Measurements from ENCODE around the gene METTL24. TPM values are rescaled to one million over a fixed set of nuclear protein-coding genes. Genes with fewer than 3 reads are reported as not detected.

METTL24 gene
- total and polyA plus RNA-seq, 10 of the 15 experiments (the other 5 are each of a cell fraction or from before 2014, with no cell fraction given), result 0.20 TPM; not detected in 9

DNA sequence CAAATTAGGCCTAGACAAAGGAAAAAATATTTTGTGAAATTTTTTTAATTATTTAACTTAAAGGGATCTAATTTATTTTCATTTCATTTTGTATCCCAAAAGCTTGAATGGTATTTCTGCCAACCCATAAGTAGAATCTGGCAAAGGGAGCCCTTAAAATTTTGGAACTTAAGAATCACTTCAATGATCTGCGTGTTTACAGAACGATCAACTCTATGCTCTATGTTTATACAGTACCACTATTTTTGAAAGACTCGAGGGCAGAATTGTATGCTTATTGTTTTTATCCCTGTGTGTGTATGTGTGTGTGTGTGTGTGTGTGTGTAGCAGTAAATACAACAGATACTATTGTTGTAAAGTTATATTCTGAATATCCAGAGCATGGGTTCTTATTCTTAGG is 39.2 kb downstream of the METTL24 start (continued):
- TF ChIP-seq, protein P1, sequence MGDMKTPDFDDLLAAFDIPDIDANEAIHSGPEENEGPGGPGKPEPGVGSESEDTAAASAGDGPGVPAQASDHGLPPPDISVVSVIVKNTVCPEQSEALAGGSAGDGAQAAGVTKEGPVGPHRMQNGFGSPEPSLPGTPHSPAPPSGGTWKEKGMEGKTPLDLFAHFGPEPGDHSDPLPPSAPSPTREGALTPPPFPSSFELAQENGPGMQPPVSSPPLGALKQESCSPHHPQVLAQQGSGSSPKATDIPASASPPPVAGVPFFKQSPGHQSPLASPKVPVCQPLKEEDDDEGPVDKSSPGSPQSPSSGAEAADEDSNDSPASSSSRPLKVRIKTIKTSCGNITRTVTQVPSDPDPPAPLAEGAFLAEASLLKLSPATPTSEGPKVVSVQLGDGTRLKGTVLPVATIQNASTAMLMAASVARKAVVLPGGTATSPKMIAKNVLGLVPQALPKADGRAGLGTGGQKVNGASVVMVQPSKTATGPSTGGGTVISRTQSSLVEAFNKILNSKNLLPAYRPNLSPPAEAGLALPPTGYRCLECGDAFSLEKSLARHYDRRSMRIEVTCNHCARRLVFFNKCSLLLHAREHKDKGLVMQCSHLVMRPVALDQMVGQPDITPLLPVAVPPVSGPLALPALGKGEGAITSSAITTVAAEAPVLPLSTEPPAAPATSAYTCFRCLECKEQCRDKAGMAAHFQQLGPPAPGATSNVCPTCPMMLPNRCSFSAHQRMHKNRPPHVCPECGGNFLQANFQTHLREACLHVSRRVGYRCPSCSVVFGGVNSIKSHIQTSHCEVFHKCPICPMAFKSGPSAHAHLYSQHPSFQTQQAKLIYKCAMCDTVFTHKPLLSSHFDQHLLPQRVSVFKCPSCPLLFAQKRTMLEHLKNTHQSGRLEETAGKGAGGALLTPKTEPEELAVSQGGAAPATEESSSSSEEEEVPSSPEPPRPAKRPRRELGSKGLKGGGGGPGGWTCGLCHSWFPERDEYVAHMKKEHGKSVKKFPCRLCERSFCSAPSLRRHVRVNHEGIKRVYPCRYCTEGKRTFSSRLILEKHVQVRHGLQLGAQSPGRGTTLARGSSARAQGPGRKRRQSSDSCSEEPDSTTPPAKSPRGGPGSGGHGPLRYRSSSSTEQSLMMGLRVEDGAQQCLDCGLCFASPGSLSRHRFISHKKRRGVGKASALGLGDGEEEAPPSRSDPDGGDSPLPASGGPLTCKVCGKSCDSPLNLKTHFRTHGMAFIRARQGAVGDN (IDR thresholded peaks at IDR 0.05), result no peak
- TF ChIP-seq EZH2 (IDR thresholded peaks at IDR 0.05; ENCODE audit: borderline replicate concordance, control insufficient read depth, low read depth, low read length) (no peak), NR2F1 (conservative IDR thresholded peaks at IDR 0.05) (no peak), SREBF1 (IDR thresholded peaks at IDR 0.05; ENCODE audit: low read length) (no peak), IRF4 (IDR thresholded peaks at IDR 0.05; ENCODE audit: low read depth, low read length) (no peak), IKZF1 (conservative IDR thresholded peaks at IDR 0.05) (no peak), BCL11A (IDR thresholded peaks at IDR 0.05; ENCODE audit: low read depth, low read length) (no peak), STAT3 (IDR thresholded peaks at IDR 0.05; ENCODE audit: low read depth, low read length) (no peak)

DNA sequence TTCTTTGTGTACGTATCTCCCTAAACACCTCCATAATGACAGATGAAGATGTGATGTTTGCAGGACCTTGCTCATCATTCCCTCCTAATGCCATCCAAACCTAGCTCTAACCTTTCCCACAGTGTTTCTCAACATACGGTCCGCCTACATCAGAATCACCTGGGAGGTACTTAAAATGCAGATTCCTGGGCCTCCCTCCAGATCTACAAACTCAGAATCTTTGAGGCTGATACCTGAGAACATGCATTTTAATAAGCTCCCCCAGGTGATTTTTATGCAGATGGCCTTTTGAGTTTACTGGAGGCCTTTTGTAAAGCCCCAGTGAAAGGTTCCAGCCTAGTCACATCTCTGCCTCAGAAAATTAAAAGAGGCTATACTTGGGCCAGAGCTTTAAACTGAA is 40.5 kb downstream of the METTL24 start:
- Histone ChIP-seq H3K4me1 (ENCODE audit: control insufficient read depth, insufficient read depth, low read length) (no peaks in the 10 kb centered on the region), H3K4me3 (no peak overlapping the region), H3K36me3 (ENCODE audit: control insufficient read depth in 2 of 2, insufficient read depth in 2 of 2, low read length in 1 of 2) (no peaks in the 10 kb centered on the region), H3K27me3 (replicated peaks in 1 of 2; ENCODE audit: control insufficient read depth in 2 of 2, insufficient read depth in 2 of 2, low read length in 1 of 2) (no peaks in the 10 kb centered on the region), H3K79me2 (ENCODE audit: control insufficient read depth, insufficient read depth, low read length) (no peaks in the 10 kb centered on the region), H3K9me3 (replicated peaks; ENCODE audit: control insufficient read depth, insufficient read depth, low read length) (no peaks in the 10 kb centered on the region), H2AFZ (ENCODE audit: control insufficient read depth, low read depth, low read length) (no peak overlapping the region), H3K4me2 (ENCODE audit: control insufficient read depth, insufficient read depth) (no peak overlapping the region), H3K27ac (ENCODE audit: control insufficient read depth, insufficient read depth) (no peak overlapping the region), H3K9ac (ENCODE audit: control insufficient read depth, insufficient read depth, low read length) (no peak overlapping the region), H4K20me1 (ENCODE audit: control insufficient read depth, insufficient read depth) (no peaks in the 10 kb centered on the region)
- BruUV-seq (replicated peaks), result no TSS peak
- RAD21 ChIA-PET (ENCODE audit: unreplicated experiment), result no interaction called here
- DNase-seq (ENCODE audit: low read depth, low spot score) (no peak), ATAC-seq (no peak), FAIRE-seq (no peak)
- in situ Hi-C loops (cut with MboI) (no loop called here), intact Hi-C loops (cut with micrococcal nuclease; ENCODE audit: unreplicated experiment) (no loop called here)
- POLR2A ChIA-PET, result interaction anchor here (0.7 kb wide), 1 partner anchor 730 kb away, joined by 3 read pairs; no protein-coding TSS in a partner anchor
- TF ChIP-seq, protein P2, sequence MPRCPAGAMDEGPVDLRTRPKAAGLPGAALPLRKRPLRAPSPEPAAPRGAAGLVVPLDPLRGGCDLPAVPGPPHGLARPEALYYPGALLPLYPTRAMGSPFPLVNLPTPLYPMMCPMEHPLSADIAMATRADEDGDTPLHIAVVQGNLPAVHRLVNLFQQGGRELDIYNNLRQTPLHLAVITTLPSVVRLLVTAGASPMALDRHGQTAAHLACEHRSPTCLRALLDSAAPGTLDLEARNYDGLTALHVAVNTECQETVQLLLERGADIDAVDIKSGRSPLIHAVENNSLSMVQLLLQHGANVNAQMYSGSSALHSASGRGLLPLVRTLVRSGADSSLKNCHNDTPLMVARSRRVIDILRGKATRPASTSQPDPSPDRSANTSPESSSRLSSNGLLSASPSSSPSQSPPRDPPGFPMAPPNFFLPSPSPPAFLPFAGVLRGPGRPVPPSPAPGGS (IDR thresholded peaks at IDR 0.05; ENCODE audit: borderline replicate concordance, insufficient read depth, low read depth, low read length, poor library complexity, severe bottlenecking), result no peak
- TF ChIP-seq DPF2 (IDR thresholded peaks at IDR 0.05) (no peak), SIX5 (IDR thresholded peaks at IDR 0.05; ENCODE audit: low read depth, low read length, severe bottlenecking) (no peak)
- 75% methylated on average over 3 of the region's 3 CpGs for WGBS (ENCODE audit: insufficient coverage, insufficient replicate concordance, low lambda C conversion rate, missing lambda C conversion rate)
- CTCF ChIA-PET, result no interaction called here
- SMC1A ChIA-PET (ENCODE audit: uncharacterized antibody, unreplicated experiment), result no interaction called here

Measured in GM12878 (cell line).